ENCODE data around the gene OLFM1.

OLFM1 gene

DNA sequence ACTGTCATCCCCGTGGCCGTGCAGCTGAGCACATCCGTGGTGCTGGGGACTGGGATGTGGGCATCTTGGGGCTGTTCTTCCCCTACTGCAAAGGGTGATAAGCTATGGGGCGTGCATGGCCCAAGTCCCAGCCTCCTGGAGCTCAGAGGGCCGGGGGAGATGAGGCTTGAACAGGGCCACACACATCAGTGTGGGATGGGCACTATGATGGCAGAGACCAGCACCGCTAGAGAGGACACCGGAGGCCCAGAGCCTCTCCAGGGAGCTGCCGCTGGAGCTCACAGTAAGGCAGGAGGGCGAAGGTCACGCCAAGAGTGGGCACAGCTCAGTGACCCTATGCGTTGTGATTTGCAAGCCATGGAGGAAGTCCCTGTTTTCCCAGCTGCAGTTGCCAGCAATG, 63.5 kb downstream of the OLFM1 start:
- TF ChIP-seq, protein P1, sequence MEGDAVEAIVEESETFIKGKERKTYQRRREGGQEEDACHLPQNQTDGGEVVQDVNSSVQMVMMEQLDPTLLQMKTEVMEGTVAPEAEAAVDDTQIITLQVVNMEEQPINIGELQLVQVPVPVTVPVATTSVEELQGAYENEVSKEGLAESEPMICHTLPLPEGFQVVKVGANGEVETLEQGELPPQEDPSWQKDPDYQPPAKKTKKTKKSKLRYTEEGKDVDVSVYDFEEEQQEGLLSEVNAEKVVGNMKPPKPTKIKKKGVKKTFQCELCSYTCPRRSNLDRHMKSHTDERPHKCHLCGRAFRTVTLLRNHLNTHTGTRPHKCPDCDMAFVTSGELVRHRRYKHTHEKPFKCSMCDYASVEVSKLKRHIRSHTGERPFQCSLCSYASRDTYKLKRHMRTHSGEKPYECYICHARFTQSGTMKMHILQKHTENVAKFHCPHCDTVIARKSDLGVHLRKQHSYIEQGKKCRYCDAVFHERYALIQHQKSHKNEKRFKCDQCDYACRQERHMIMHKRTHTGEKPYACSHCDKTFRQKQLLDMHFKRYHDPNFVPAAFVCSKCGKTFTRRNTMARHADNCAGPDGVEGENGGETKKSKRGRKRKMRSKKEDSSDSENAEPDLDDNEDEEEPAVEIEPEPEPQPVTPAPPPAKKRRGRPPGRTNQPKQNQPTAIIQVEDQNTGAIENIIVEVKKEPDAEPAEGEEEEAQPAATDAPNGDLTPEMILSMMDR (IDR thresholded peaks at IDR 0.05; ENCODE audit: low read depth, low read length, missing control alignments) = no peak
- DNase-seq (ENCODE audit: extremely low read depth, low read depth) = no peak
- no peak overlapping the region for H3K4me3 ChIP-seq (replicated peaks; ENCODE audit: low read depth, low read length)

DNA sequence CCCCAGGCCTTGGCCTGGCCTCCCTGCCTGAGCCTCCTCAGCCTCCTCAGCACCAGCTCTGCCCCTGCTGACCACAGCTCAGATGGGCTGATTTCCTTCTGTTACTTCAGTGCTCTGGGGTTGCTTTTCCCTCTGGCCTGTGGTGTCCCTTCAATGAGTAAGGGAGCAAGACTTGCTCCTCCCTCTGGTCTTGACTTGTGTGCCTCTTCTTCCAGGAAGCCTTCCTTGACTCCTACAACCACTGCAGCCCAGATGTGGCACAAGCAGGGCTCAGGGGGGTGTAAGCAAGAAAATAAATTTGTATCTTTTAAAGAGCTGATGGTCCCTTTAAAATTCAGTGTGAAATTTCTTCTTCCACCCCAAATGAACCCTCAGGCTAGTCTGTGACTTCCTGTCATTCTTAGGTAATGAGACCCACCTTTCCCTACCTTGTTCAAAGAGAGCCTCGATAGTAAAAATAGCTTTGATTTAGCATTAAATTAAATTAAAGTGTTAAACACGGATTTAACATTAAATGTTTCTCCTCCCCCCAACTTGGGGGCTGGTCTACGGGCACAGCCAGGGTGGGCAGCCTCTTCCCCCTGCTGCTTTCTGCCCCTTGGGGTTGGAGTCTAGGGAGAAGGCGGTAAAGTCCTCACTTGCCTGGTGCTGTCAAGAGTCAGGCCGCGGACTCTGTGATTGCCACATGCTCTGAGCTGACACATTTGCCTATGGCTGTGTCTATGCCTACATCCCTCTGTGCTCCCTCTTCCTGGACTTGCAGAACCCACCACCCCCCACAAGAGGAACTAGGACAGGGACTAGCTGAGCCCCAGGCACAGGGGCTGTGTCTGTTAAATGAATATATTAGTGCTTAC, 64.5 kb downstream of the OLFM1 start:
- no peak for DNase-seq (ENCODE audit: extremely low read depth, low read depth)
- no peak overlapping the region for H3K4me3 ChIP-seq (replicated peaks; ENCODE audit: low read depth, low read length)
- TF ChIP-seq, protein P1 (IDR thresholded peaks at IDR 0.05; ENCODE audit: low read depth, low read length, missing control alignments) = no peak

DNA sequence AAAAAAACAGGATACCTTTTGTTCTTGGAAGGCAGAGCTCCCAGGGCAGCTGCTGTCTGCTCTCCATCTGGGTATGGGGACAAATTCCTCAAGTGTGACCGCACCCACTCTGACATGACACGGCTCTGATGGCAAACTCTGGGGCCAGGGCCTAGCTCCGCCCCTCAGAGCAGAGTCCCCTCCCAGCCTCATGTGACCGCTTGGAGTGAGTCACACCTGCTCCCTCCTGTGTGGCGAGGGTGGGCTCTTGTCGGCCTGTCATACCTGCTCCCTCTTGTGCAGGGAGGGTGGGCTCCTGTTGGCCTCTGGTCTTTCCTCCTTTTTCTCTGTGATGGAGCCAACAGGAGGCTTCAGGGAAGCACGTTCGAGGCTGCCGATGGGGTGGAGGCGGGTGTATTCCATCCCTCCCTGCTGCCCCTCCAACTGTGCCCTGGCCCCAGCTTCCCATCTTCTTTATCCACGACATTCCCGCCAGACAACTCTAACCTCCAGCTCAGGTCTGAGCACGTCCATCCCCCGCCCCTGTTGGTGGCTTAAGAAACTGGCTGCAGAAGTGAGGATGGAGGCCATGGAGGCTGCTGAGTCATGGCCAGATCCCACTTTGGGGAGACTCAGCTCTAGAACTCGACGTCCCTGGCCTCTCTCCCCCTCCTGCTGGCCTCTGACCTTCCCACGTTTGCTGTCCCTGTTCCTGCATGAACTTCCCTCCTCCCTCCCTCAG, 65.3 kb downstream of the OLFM1 start:
- no peak overlapping the region for H3K4me3 ChIP-seq (replicated peaks; ENCODE audit: low read depth, low read length)
- TF ChIP-seq, protein P1 (IDR thresholded peaks at IDR 0.05; ENCODE audit: low read depth, low read length, missing control alignments) = no peak
- no peak for DNase-seq (ENCODE audit: extremely low read depth, low read depth)

DNA sequence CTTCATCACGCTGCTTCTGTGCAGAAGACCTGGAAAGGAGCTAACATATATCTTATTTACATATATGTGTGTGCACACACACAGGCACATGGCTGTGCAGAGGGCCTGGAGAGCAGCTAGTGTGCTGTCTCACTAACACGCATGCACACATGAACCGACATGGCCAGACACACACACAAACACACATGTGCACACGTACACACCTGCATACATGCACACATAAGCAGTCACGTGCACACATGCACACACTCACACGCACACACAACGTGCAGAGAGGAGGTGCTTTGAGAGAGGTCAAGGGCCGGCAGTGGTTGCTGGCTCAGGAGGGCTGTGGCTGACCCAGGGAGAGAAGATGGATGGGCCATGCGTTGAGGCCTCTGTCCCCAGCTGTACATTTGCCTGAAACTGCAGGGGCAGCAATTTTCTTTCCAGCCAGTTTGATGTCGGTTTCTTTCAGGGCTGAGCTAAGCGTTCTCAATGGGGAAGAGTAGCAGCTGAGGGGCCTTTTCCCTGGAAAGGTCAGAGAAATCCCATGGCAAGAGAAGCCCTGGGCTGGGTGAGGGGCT, 66.7 kb downstream of the OLFM1 start:
- no peak overlapping the region for H3K4me3 ChIP-seq (replicated peaks; ENCODE audit: low read depth, low read length)
- TF ChIP-seq, protein P1 (IDR thresholded peaks at IDR 0.05; ENCODE audit: low read depth, low read length, missing control alignments) = no peak
- DNase-seq (ENCODE audit: extremely low read depth, low read depth) = no peak

DNA sequence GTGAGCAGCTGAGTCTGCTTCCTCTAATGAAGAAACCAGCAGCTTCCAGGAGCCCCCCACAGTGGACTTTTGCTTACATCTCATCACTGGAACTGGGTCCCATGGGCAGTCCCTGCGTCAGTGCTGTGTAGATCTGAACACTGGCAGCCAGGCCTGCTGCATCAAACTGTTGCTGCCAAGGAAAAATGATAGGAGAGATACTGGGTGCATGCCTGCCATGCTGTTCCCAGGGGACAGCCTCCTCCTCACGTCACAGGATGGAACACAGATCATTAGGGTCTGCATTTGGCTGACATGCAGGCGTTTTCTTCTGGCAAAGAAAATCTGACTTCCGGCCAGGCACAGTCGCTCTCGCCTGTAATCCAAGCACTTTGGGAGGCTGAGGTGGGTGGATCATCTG, 67.9 kb downstream of the OLFM1 start:
- TF ChIP-seq, protein P1 (IDR thresholded peaks at IDR 0.05; ENCODE audit: low read depth, low read length, missing control alignments) = no peak
- DNase-seq (ENCODE audit: extremely low read depth, low read depth) = no peak
- no peak overlapping the region for H3K4me3 ChIP-seq (replicated peaks; ENCODE audit: low read depth, low read length)

DNA sequence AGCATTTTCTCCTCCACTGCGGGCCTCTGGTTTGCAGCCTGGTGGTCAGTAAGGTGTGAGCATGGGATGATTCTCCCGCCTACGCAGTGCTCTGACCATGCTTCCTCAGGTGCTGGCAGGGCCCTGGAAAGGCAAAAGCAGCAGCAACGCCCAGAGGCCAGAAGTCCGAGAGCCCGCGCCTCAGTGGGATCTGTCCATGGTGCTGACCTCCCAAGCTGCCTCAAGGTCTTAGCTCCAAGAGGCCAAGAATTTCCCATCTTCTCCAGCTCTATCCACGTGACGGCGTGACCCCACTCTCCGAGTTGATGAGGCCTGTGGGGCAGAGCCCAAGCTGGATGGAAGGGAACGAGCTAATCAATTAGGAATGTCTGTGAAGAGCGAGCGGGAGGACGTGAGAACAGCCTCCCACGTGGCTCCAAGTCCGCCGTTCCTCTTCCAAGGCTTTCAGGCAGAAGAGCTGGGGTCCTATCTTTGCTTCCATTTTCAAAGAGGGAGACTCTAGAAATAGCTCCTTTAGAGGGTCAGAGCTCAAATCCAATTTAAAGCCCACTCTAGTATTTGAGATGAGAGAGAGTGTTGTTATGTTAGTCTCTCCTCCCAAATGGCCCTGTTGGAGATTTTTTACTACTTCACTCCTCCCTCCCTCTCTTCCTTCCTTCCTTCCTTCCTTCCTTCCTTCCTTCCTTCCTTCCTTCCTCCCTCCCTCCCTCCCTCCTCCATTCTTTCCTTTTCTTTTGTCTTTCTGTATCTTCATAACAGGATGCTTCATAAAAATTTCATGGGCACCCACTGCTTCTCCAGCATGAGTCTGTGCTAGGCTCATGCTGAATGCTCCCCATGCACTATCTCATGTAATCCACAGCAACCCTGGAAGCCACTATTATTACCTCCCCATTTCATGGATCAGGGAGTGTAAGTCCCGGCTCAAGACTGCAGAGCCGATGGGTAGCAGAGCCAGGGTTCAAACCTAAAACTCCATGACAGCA, 69.3 kb downstream of the OLFM1 start:
- DNase-seq (ENCODE audit: extremely low read depth, low read depth) = peak; percentile 2

More for the DNA sequence above, 69.3 kb downstream of the OLFM1 start:
- H3K4me3 ChIP-seq (replicated peaks; ENCODE audit: low read depth, low read length) = no peak overlapping the region
- TF ChIP-seq, protein P1 (IDR thresholded peaks at IDR 0.05; ENCODE audit: low read depth, low read length, missing control alignments) = no peak
